GM19239 (cell line): Measurements from ENCODE around the gene SPAG9.
A peak's percentile ranks its signal among the peaks of the same experiment; 100 is the strongest.

Source experiments
- DNase-seq: peaks from one replicate; pipeline ENCODE4 v3.0.0; 2011; ENCODE audit warnings: low spot score; ENCODE audit not compliant: insufficient read length
- FAIRE-seq: peaks from 2 replicates; lab custom pipeline; 2011; peaks lifted over from hg19 to GRCh38; lab: Jason Lieb, UNC

Gene SPAG9

GRCh38 chr17:51046514-51047384, 73.9 kb downstream of the SPAG9 start:
- FAIRE-seq (no peak), DNase-seq (no peak)

- no peak for FAIRE-seq
- no peak for DNase-seq
Observed at GRCh38 chr17:51046046-51046445, 74.6 kb downstream of the SPAG9 start.

- FAIRE-seq, result no peak
- DNase-seq, result no peak
Observed at GRCh38 chr17:51045621-51046020, 75.0 kb downstream of the SPAG9 start.

GRCh38 chr17:51044976-51045375, 75.7 kb downstream of the SPAG9 start:
- DNase-seq, result no peak
- no peak for FAIRE-seq

GRCh38 chr17:51036084-51036483, 84.6 kb downstream of the SPAG9 start:
- FAIRE-seq (no peak), DNase-seq (no peak)

GRCh38 chr17:51035431-51035830, 85.2 kb downstream of the SPAG9 start:
- no peak for DNase-seq
- no peak for FAIRE-seq

GRCh38 chr17:51034800-51035199, 85.9 kb downstream of the SPAG9 start:
- DNase-seq, result no peak
- no peak for FAIRE-seq

GRCh38 chr17:51032850-51033249, 87.8 kb downstream of the SPAG9 start:
- no peak for DNase-seq
- no peak for FAIRE-seq

- peak; percentile 56 for FAIRE-seq
- DNase-seq, result no peak
Observed at GRCh38 chr17:51029568-51030463, 90.9 kb downstream of the SPAG9 start.

- FAIRE-seq (peak; percentile 40), DNase-seq (no peak)
Observed at GRCh38 chr17:51029142-51029541, 91.5 kb downstream of the SPAG9 start.

GRCh38 chr17:51028176-51028863, 92.3 kb downstream of the SPAG9 start:
- no peak for DNase-seq
- FAIRE-seq, result no peak

- DNase-seq (no peak), FAIRE-seq (no peak)
Observed at GRCh38 chr17:51018541-51018940, 102.1 kb downstream of the SPAG9 start.

- DNase-seq (no peak), FAIRE-seq (no peak)
Observed at GRCh38 chr17:51017270-51017669, 103.4 kb downstream of the SPAG9 start.

- no peak for FAIRE-seq
- no peak for DNase-seq
Observed at GRCh38 chr17:51016099-51016498, 104.6 kb downstream of the SPAG9 start.

GRCh38 chr17:51015145-51015558, 105.5 kb downstream of the SPAG9 start:
- no peak for DNase-seq
- FAIRE-seq, result no peak

GRCh38 chr17:51014129-51014528, 106.5 kb downstream of the SPAG9 start:
- FAIRE-seq (no peak), DNase-seq (no peak)

- FAIRE-seq (no peak), DNase-seq (no peak)
Observed at GRCh38 chr17:51013322-51013721, 107.3 kb downstream of the SPAG9 start.

- DNase-seq, result no peak
Observed at GRCh38 chr17:51012538-51012937, 108.1 kb downstream of the SPAG9 start.

GRCh38 chr17:51010173-51010675, 110.4 kb downstream of the SPAG9 start:
- no peak for DNase-seq
- FAIRE-seq, result no peak

More at GRCh38 chr17:51012538-51012937, 108.1 kb downstream of the SPAG9 start:
- no peak for FAIRE-seq

GRCh38 chr17:51006601-51007000, 114.1 kb downstream of the SPAG9 start:
- FAIRE-seq (no peak), DNase-seq (no peak)
